Hepatic stellate cell (primary cell): ENCODE results near the gene RUSF1.
"Not testable (repeated sequence)": the region's sequence is repeated elsewhere in the genome, so short reads cannot be mapped to it uniquely, and the experiment has no call there.

Source experiments
- DNase-seq: peaks from one replicate; pipeline ENCODE4 v3.0.0; 2011; ENCODE audit warnings: low spot score

Gene RUSF1

GRCh38 chr16:31517800-31518402 lies 9.7 kb upstream of the RUSF1 start:
- DNase-seq: no peak

GRCh38 chr16:31513884-31514283 lies 5.7 kb upstream of the RUSF1 start:
- DNase-seq: no peak

- DNase-seq: no peak
Observed at GRCh38 chr16:31513126-31513525, 4.9 kb upstream of the RUSF1 start.

GRCh38 chr16:31508706-31509195 lies 560 bp upstream of the RUSF1 start:
- DNase-seq: no peak

- DNase-seq: no peak
Observed at GRCh38 chr16:31507617-31507928, 618 bp downstream of the RUSF1 start.

- DNase-seq: no peak
Observed at GRCh38 chr16:31505483-31505882, 2.7 kb downstream of the RUSF1 start.

GRCh38 chr16:31504159-31504558 lies 4.0 kb downstream of the RUSF1 start:
- DNase-seq: no peak

- DNase-seq: not testable (repeated sequence)
Observed at GRCh38 chr16:31503555-31503954, 4.6 kb downstream of the RUSF1 start.

- DNase-seq: no peak
Observed at GRCh38 chr16:31502981-31503380, 5.2 kb downstream of the RUSF1 start.

- no peak for DNase-seq
Observed at GRCh38 chr16:31501966-31502348, 6.2 kb downstream of the RUSF1 start.

- no peak for DNase-seq
Observed at GRCh38 chr16:31501226-31501965, 6.8 kb downstream of the RUSF1 start.

- no peak for DNase-seq
Observed at GRCh38 chr16:31499928-31500327, 8.3 kb downstream of the RUSF1 start.

- no peak for DNase-seq
Observed at GRCh38 chr16:31498493-31498892, 9.7 kb downstream of the RUSF1 start.

- no peak for DNase-seq
Observed at GRCh38 chr16:31496670-31497069, 11.5 kb downstream of the RUSF1 start.

- no peak for DNase-seq
Observed at GRCh38 chr16:31493506-31494125, 14.6 kb downstream of the RUSF1 start.

- DNase-seq: no peak
Observed at GRCh38 chr16:31491778-31492418, 16.3 kb downstream of the RUSF1 start.

- no peak for DNase-seq
Observed at GRCh38 chr16:31489616-31490584, 18.3 kb downstream of the RUSF1 start.

- DNase-seq: no peak
Observed at GRCh38 chr16:31489298-31489564, 19.0 kb downstream of the RUSF1 start.

GRCh38 chr16:31488468-31489297 lies 19.5 kb downstream of the RUSF1 start:
- no peak for DNase-seq

- peak; percentile 66 for DNase-seq
Observed at GRCh38 chr16:31487720-31488467, 20.3 kb downstream of the RUSF1 start.
